Measurements from ENCODE around the gene PAM. TPM values are rescaled to one million over a fixed set of nuclear protein-coding genes. Genes with fewer than 3 reads are reported as not detected.

Gene PAM
- total RNA-seq, 1 donor from 2014 or later: 136 TPM

- Histone ChIP-seq H3K27ac (no peak overlapping the region), H3K4me1 (peaks cover 11% of the 10 kb centered on the region), H3K9me3 (no peaks in the 10 kb centered on the region), H3K27me3 (no peaks in the 10 kb centered on the region), H3K4me3 (no peak overlapping the region), H3K36me3 (no peaks in the 10 kb centered on the region)
- intact Hi-C loops (cut with DNase I): no loop called here
- TF ChIP-seq POLR2AphosphoS5 (IDR thresholded peaks at IDR 0.05; ENCODE audit: insufficient read depth in 1 of 2, low read depth in 1 of 2): no peak
- no peak for TF ChIP-seq POLR2A (IDR thresholded peaks at IDR 0.05)
- no peak for TF ChIP-seq CTCF (IDR thresholded peaks at IDR 0.05)
- DNase-seq (ENCODE audit: extremely low spot score in 2 of 2): no peak
These were observed 52.9 kb downstream of the PAM start for GRCh38 chr5:102807878-102808502.

GRCh38 chr5:102809033-102809432 is 53.9 kb downstream of the PAM start:
- no peak for DNase-seq (ENCODE audit: extremely low spot score in 2 of 2)
- intact Hi-C loops (cut with DNase I): no loop called here
- no peaks in the 10 kb centered on the region for H3K9me3 ChIP-seq
- peaks cover 11% of the 10 kb centered on the region for H3K4me1 ChIP-seq
- no peaks in the 10 kb centered on the region for H3K36me3 ChIP-seq
- no peaks in the 10 kb centered on the region for H3K27me3 ChIP-seq
- H3K4me3 ChIP-seq: no peak overlapping the region
- H3K27ac ChIP-seq: no peak overlapping the region
- no peak for TF ChIP-seq POLR2A (IDR thresholded peaks at IDR 0.05)
- TF ChIP-seq CTCF (IDR thresholded peaks at IDR 0.05): no peak
- TF ChIP-seq POLR2AphosphoS5 (IDR thresholded peaks at IDR 0.05; ENCODE audit: insufficient read depth in 1 of 2, low read depth in 1 of 2): no peak

GRCh38 chr5:102811972-102812371 is 56.9 kb downstream of the PAM start:
- no peaks in the 10 kb centered on the region for H3K36me3 ChIP-seq
- no peaks in the 10 kb centered on the region for H3K9me3 ChIP-seq
- H3K4me3 ChIP-seq: no peak overlapping the region
- H3K27ac ChIP-seq: no peak overlapping the region
- H3K27me3 ChIP-seq: no peaks in the 10 kb centered on the region
- DNase-seq (ENCODE audit: extremely low spot score in 2 of 2): no peak
- TF ChIP-seq POLR2A (IDR thresholded peaks at IDR 0.05): no peak
- peaks cover 23% of the 10 kb centered on the region for H3K4me1 ChIP-seq
- intact Hi-C loops (cut with DNase I): no loop called here

GRCh38 chr5:102813740-102814139 is 58.6 kb downstream of the PAM start:
- Histone ChIP-seq H3K4me1 (peaks cover 13% of the 10 kb centered on the region), H3K4me3 (no peak overlapping the region), H3K27me3 (no peaks in the 10 kb centered on the region), H3K9me3 (no peaks in the 10 kb centered on the region), H3K36me3 (no peaks in the 10 kb centered on the region), H3K27ac (no peak overlapping the region)
- DNase-seq (ENCODE audit: extremely low spot score in 2 of 2): no peak
- intact Hi-C loops (cut with DNase I): no loop called here
- TF ChIP-seq POLR2A (IDR thresholded peaks at IDR 0.05): no peak
- no peak for TF ChIP-seq POLR2AphosphoS5 (IDR thresholded peaks at IDR 0.05; ENCODE audit: insufficient read depth in 1 of 2, low read depth in 1 of 2)
- TF ChIP-seq CTCF (IDR thresholded peaks at IDR 0.05): no peak

- intact Hi-C loops (cut with DNase I): no loop called here
- Histone ChIP-seq H3K4me1 (peaks cover 12% of the 10 kb centered on the region), H3K36me3 (no peaks in the 10 kb centered on the region), H3K9me3 (no peaks in the 10 kb centered on the region), H3K4me3 (no peak overlapping the region), H3K27ac (no peak overlapping the region), H3K27me3 (no peaks in the 10 kb centered on the region)
- TF ChIP-seq POLR2A (IDR thresholded peaks at IDR 0.05) (no peak), CTCF (IDR thresholded peaks at IDR 0.05) (no peak), POLR2AphosphoS5 (IDR thresholded peaks at IDR 0.05; ENCODE audit: insufficient read depth in 1 of 2, low read depth in 1 of 2) (no peak)
- no peak for DNase-seq (ENCODE audit: extremely low spot score in 2 of 2)
These were observed 60.0 kb downstream of the PAM start for GRCh38 chr5:102815084-102815483.
